Keratinocyte (primary cell): ENCODE data around the gene TUNAR. TPM values are rescaled to one million over a fixed set of nuclear protein-coding genes. Genes with fewer than 3 reads are reported as not detected.

Experiments
- DNase-seq: peaks from one replicate; pipeline ENCODE4 v3.0.0-alpha.2; 2011; ENCODE audit warnings: low read depth, missing footprints, low spot score
- FAIRE-seq: peaks from 2 replicates; lab custom pipeline; 2011; peaks lifted over from hg19 to GRCh38; lab: Jason Lieb, UNC
- H2AFZ ChIP-seq: 2 replicates; pipeline ENCODE4 v1.6.0; 2012; ENCODE audit warnings: low read length, control low read depth, inconsistent platforms; ENCODE audit not compliant: control insufficient read depth
- H3K27ac ChIP-seq: 2 replicates; pipeline ENCODE4 v1.5.1; 2011; ENCODE audit warnings: low read length; ENCODE audit not compliant: control insufficient read depth, insufficient read depth
- H3K27me3 ChIP-seq: 3 replicates; pipeline ENCODE4 v1.6.0; 2011; ENCODE audit warnings: low read length; ENCODE audit not compliant: control insufficient read depth, insufficient read depth; ENCODE audit errors: extremely low read depth
- H3K36me3 ChIP-seq, 2 experiments: 2 replicates in 1 of 2; 3 replicates in 1 of 2; pipeline ENCODE4 v1.5.1; 2011; ENCODE audit warnings: low read length in 2 of 2, mild to moderate bottlenecking in 1 of 2; ENCODE audit not compliant: control insufficient read depth in 2 of 2, insufficient read depth in 2 of 2; ENCODE audit errors: extremely low read depth in 1 of 2
- H3K4me1 ChIP-seq: 3 replicates; pipeline ENCODE4 v1.5.1; 2011; ENCODE audit warnings: low read length; ENCODE audit not compliant: control insufficient read depth, insufficient read depth; ENCODE audit errors: extremely low read depth
- H3K4me2 ChIP-seq: 3 replicates; pipeline ENCODE4 v1.6.0; 2011; ENCODE audit warnings: low read depth, low read length; ENCODE audit not compliant: control insufficient read depth, insufficient read depth; ENCODE audit errors: extremely low read depth
- H3K4me3 ChIP-seq, 3 experiments: fragments of 200-600 bp in 1 of 3; sonication (generic) in 1 of 3; 2 replicates in 2 of 3; 3 replicates in 1 of 3; pipeline ENCODE4 v1.5.1; 2011 to 2016; ENCODE audit warnings: low read length in 3 of 3, mild to moderate bottlenecking in 3 of 3, control low read depth in 2 of 3, inconsistent platforms in 1 of 3, low read depth in 1 of 3, mixed read lengths in 1 of 3, mixed run types in 1 of 3, moderate library complexity in 1 of 3; ENCODE audit not compliant: control insufficient read depth in 2 of 3, insufficient read depth in 2 of 3; ENCODE audit errors: extremely low read depth in 1 of 3
- H3K79me2 ChIP-seq: 2 replicates; pipeline ENCODE4 v1.6.0; 2012; ENCODE audit warnings: low read length; ENCODE audit not compliant: control insufficient read depth, insufficient read depth
- H3K9ac ChIP-seq: 3 replicates; pipeline ENCODE4 v1.6.0; 2011; ENCODE audit warnings: low read length; ENCODE audit not compliant: control insufficient read depth, insufficient read depth; ENCODE audit errors: extremely low read depth
- H3K9me1 ChIP-seq: 3 replicates; pipeline ENCODE4 v1.6.0; 2011; ENCODE audit warnings: low read length; ENCODE audit not compliant: control insufficient read depth, insufficient read depth; ENCODE audit errors: extremely low read depth
- H3K9me3 ChIP-seq: 2 replicates; pipeline ENCODE4 v1.5.1; 2012; ENCODE audit warnings: low read depth, low read length; ENCODE audit not compliant: control insufficient read depth
- H4K20me1 ChIP-seq: 3 replicates; pipeline ENCODE4 v1.6.0; 2011; ENCODE audit warnings: low read length; ENCODE audit not compliant: control insufficient read depth, insufficient read depth; ENCODE audit errors: extremely low read depth
- CTCF ChIP-seq, 3 experiments: IDR thresholded peaks in 1 of 3; conservative IDR thresholded peaks in 1 of 3; optimal IDR thresholded peaks in 1 of 3; 2 replicates in 2 of 3; 3 replicates in 1 of 3; pipeline versions ENCODE3 to v1.5.1; 2011; ENCODE audit warnings: low read length in 3 of 3, mild to moderate bottlenecking in 3 of 3, moderate library complexity in 2 of 3, control low read depth in 1 of 3, inconsistent platforms in 1 of 3; ENCODE audit not compliant: insufficient read depth in 2 of 3; ENCODE audit errors: extremely low read depth in 1 of 3
- EZH2 ChIP-seq: IDR thresholded peaks from one replicate; pipeline ENCODE4 v1.6.1; 2012; ENCODE audit warnings: inconsistent platforms, mild to moderate bottlenecking, low read length, moderate library complexity
- dilution Hi-C: fragments of 300-500 bp; cut with MboI; formaldehyde crosslinking; loops from one replicate; pipeline ENCODE4 v1.7.0; 2020; ENCODE audit warnings: low sequenced_read_pairs; ENCODE audit not compliant: extremely low pct_ligation_motif_present
- polyA plus RNA-seq, 5 experiments: library from polyadenylated mRNA; depleted of rRNA in 3 of 5; stranded (reverse) in 3 of 5; stranded (forward) in 1 of 5; unstranded in 1 of 5; fragments of >200 nt; gene quantifications; 1 replicate in 1 of 5; 2 replicates in 3 of 5; 3 replicates in 1 of 5; pipeline versions ENCODE4 v1.2.1 to v1.2.3, GENCODE V29; 2011 to 2012; ENCODE audit warnings: missing spikeins in 2 of 5, low read depth in 1 of 5, low replicate concordance in 1 of 5

Gene TUNAR
- polyA plus RNA-seq, 1 donor (not counting 4 experiments of a cell fraction or from before 2014, with no cell fraction given): not detected

DNA sequence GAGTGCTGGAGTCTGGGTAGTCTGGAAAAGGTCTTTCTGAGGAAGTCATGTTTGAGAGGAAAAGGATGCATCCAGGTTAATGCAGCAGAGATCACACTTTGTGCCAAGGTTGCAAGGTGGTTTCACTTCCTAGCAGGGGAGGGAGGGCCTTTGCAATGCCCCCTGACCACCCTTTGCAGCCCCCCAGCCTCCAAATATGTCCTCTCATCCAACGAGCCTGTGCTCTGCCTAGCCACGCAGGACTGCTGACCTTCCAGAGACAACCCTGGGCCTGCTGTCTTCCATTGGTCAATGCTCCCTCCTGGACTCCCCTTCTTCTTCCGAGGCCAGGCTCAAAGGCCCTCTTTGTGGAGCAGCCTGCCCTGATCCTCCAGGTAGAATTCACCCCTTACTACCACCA, 47.3 kb upstream of the TUNAR start:
- Histone ChIP-seq H3K4me3 (no peak overlapping the region), H3K36me3 (no peaks in the 10 kb centered on the region), H2AFZ (no peak overlapping the region), H3K9ac (no peak overlapping the region), H3K4me2 (no peak overlapping the region), H3K4me1 (no peaks in the 10 kb centered on the region), H3K27ac (no peak overlapping the region), H3K27me3 (no peaks in the 10 kb centered on the region), H3K79me2 (no peaks in the 10 kb centered on the region), H4K20me1 (no peaks in the 10 kb centered on the region), H3K9me1 (no peaks in the 10 kb centered on the region), H3K9me3 (no peaks in the 10 kb centered on the region)
- DNase-seq (no peak), FAIRE-seq (no peak)
- dilution Hi-C loops: no loop called here
- no peak for TF ChIP-seq EZH2
- TF ChIP-seq CTCF (optimal IDR thresholded peaks at IDR 0.05 in 1 of 3, IDR thresholded peaks at IDR 0.05 in 1 of 3, conservative IDR thresholded peaks at IDR 0.05 in 1 of 3; ENCODE audit: extremely low read depth in 1 of 3, insufficient read depth in 2 of 3, low read length in 3 of 3): no peak

DNA sequence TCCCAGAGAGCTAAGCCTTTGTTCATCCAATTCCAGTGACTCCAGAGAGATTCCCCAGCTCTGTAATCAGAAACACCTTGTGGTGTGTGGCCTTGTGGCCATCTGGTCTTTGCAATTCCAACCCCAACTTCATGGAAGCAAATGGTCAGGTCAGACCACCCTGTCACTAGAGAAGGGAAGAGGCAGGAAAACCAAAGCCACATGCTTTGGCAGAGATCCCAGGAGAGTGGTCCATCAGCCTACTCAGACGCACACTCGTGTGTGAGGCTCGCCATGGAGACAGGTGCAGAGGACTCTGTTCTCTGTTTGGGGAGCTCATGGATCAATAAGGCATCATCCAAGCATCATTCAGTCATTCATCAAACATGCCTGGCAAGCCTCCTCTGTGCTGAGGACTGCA, 46.2 kb upstream of the TUNAR start:
- Histone ChIP-seq H3K79me2 (no peaks in the 10 kb centered on the region), H3K4me2 (no peak overlapping the region), H3K9me3 (no peaks in the 10 kb centered on the region), H3K4me3 (no peak overlapping the region), H3K27me3 (no peaks in the 10 kb centered on the region), H3K36me3 (no peaks in the 10 kb centered on the region), H4K20me1 (no peaks in the 10 kb centered on the region), H2AFZ (no peak overlapping the region), H3K9ac (no peak overlapping the region), H3K9me1 (no peaks in the 10 kb centered on the region), H3K27ac (no peak overlapping the region), H3K4me1 (no peaks in the 10 kb centered on the region)
- FAIRE-seq: no peak
- no peak for DNase-seq
- dilution Hi-C loops: no loop called here
- TF ChIP-seq EZH2 (no peak), CTCF (optimal IDR thresholded peaks at IDR 0.05 in 1 of 3, IDR thresholded peaks at IDR 0.05 in 1 of 3, conservative IDR thresholded peaks at IDR 0.05 in 1 of 3; ENCODE audit: extremely low read depth in 1 of 3, insufficient read depth in 2 of 3, low read length in 3 of 3) (no peak)
